B cell (primary cell): Measurements from ENCODE around the gene NDRG3. TPM values are rescaled to one million over a fixed set of nuclear protein-coding genes. Genes with fewer than 3 reads are reported as not detected.

Experiments used
- ATAC-seq: fragments of 200-7000 bp; cut with Tn5 transposase; one replicate; pipeline ENCODE4 v1.10.0; 2021; ENCODE audit warnings: low read depth, mild to moderate bottlenecking, moderate number of reproducible peaks, moderate library complexity
- CTCF ChIA-PET: fragments of 350-600 bp; sonication (Branson Sonifier 250); formaldehyde crosslinking; loops from one replicate; lab custom pipeline; 2021; ENCODE audit warnings: antibody characterized with exemption, inconsistent platforms; lab: Charles Lee
- POLR2A ChIA-PET: fragments of 350-600 bp; sonication (Branson Sonifier 250); formaldehyde crosslinking; loops from one replicate; lab custom pipeline; 2021; ENCODE audit warnings: antibody characterized with exemption; lab: Charles Lee
- DNase-seq: peaks from one replicate; pipeline ENCODE4 v3.0.0; 2013
- H2AFZ ChIP-seq: 2 replicates; pipeline ENCODE4 v1.6.1; 2012; ENCODE audit warnings: mild to moderate bottlenecking, low read depth, low read length; ENCODE audit not compliant: insufficient read depth, poor library complexity, severe bottlenecking
- H3K27ac ChIP-seq, 2 donors: 1 replicate in 1 of 2; 2 replicates in 1 of 2; pipeline ENCODE4 v1.5.1; 2012 to 2013; ENCODE audit warnings: low read length in 2 of 2, mild to moderate bottlenecking in 2 of 2, moderate library complexity in 1 of 2
- H3K27me3 ChIP-seq, 4 experiments: fragments of 200-600 bp in 1 of 4; sonication (generic) in 1 of 4; replicated peaks in 1 of 4; 1 replicate in 2 of 4; 2 replicates in 2 of 4; pipeline versions ENCODE4 v1.6.1 to v1.7.0; 2013 to 2016; ENCODE audit warnings: low read length in 3 of 4, mild to moderate bottlenecking in 2 of 4, mixed read lengths in 1 of 4, moderate library complexity in 1 of 4; ENCODE audit not compliant: insufficient read depth in 4 of 4, control insufficient read depth in 3 of 4; ENCODE audit errors: control extremely low read depth in 1 of 4
- H3K36me3 ChIP-seq, 2 experiments: replicated peaks in 1 of 2; 1 replicate in 1 of 2; 2 replicates in 1 of 2; pipeline versions ENCODE4 v1.6.1 to v1.7.1; 2013; ENCODE audit warnings: low read length in 1 of 2; ENCODE audit not compliant: insufficient read depth in 2 of 2, control insufficient read depth in 1 of 2; ENCODE audit errors: control extremely low read depth in 1 of 2, extremely low read depth in 1 of 2
- H3K4me1 ChIP-seq, 2 donors: fragments of 200-600 bp in 1 of 2; sonication (generic) in 1 of 2; 1 replicate in 1 of 2; 2 replicates in 1 of 2; pipeline versions ENCODE4 v1.5.1 to v1.6.1; 2013 to 2017; ENCODE audit warnings: low read length in 2 of 2; ENCODE audit not compliant: control insufficient read depth in 2 of 2, insufficient read depth in 2 of 2
- H3K4me2 ChIP-seq: replicated peaks from 2 replicates; pipeline ENCODE3; 2012; ENCODE audit warnings: mild to moderate bottlenecking, low read depth, low read length; ENCODE audit not compliant: poor library complexity, severe bottlenecking
- H3K4me3 ChIP-seq, 5 experiments: fragments of 200-600 bp in 1 of 5; sonication (generic) in 1 of 5; 1 replicate in 3 of 5; 2 replicates in 2 of 5; pipeline versions ENCODE4 v1.5.1 to v1.7.0; 2011 to 2016; ENCODE audit warnings: low read length in 4 of 5, mild to moderate bottlenecking in 4 of 5, low read depth in 2 of 5, control low read depth in 1 of 5, moderate library complexity in 1 of 5; ENCODE audit not compliant: insufficient read depth in 1 of 5; ENCODE audit errors: control extremely low read depth in 1 of 5, extremely low read depth in 1 of 5
- H3K79me2 ChIP-seq: fragments of 200-600 bp; sonication (generic); one replicate; pipeline ENCODE4 v1.6.0; 2016; ENCODE audit warnings: low read length; ENCODE audit not compliant: control insufficient read depth, insufficient read depth
- H3K9ac ChIP-seq: fragments of 200-600 bp; sonication (generic); 2 replicates; pipeline ENCODE4 v1.6.1; 2017; ENCODE audit warnings: mild to moderate bottlenecking, low read length, moderate library complexity
- H3K9me3 ChIP-seq, 3 donors: one replicate each; pipeline versions ENCODE4 v1.6.1 to v1.7.1; 2013; ENCODE audit warnings: low read length in 2 of 3; ENCODE audit not compliant: control insufficient read depth in 2 of 3, insufficient read depth in 1 of 3; ENCODE audit errors: control extremely low read depth in 1 of 3
- H4K20me1 ChIP-seq: 2 replicates; pipeline ENCODE4 v1.6.0; 2012; ENCODE audit warnings: mild to moderate bottlenecking, low read length; ENCODE audit not compliant: insufficient read depth, control insufficient read depth, poor library complexity, severe bottlenecking
- H3K27ac Mint-ChIP-seq: one replicate; pipeline ENCODE4 v1.8.0; 2021; ENCODE audit warnings: mixed read lengths
- H3K27me3 Mint-ChIP-seq: one replicate; pipeline ENCODE4 v1.8.0; 2021; ENCODE audit warnings: mixed read lengths
- H3K4me1 Mint-ChIP-seq: one replicate; pipeline ENCODE4 v1.8.0; 2021; ENCODE audit warnings: mixed read lengths
- H3K4me3 Mint-ChIP-seq: one replicate; pipeline ENCODE4 v1.8.0; 2021; ENCODE audit warnings: mixed read lengths
- H3K9me3 Mint-ChIP-seq: one replicate; pipeline ENCODE4 v1.8.0; 2022; ENCODE audit warnings: mixed read lengths; ENCODE audit not compliant: insufficient read depth
- CTCF ChIP-seq: fragments of 200-600 bp; IDR thresholded peaks from one replicate; pipeline ENCODE4 v1.8.0; 2022; ENCODE audit warnings: antibody characterized with exemption, mild to moderate bottlenecking
- EZH2 ChIP-seq: IDR thresholded peaks from 2 replicates; pipeline ENCODE4 v1.6.1; 2012; ENCODE audit warnings: borderline replicate concordance, low read depth, mild to moderate bottlenecking, moderate library complexity, low read length; ENCODE audit not compliant: insufficient read depth, poor library complexity, severe bottlenecking
- WGBS: methylation state at CpG from one replicate; pipeline ENCODE4 v1.1.5; 2013; ENCODE audit warnings: missing lambda C conversion rate; ENCODE audit not compliant: insufficient coverage; 5-methylcytosine and 5-hydroxymethylcytosine counted together
- intact Hi-C: fragments of 100-400 bp; cut with micrococcal nuclease; formaldehyde crosslinking; loops from one replicate; pipeline ENCODE4 v1.10.0; 2022
- polyA plus RNA-seq: library from polyadenylated mRNA; depleted of rRNA; stranded (reverse); fragments of >200 nt; gene quantifications from 2 replicates; pipeline ENCODE4 v1.2.3, GENCODE V29; 2012
- total RNA-seq, 2 donors: library from RNA; stranded (reverse); fragments of 120-200 nt in 1 of 2; gene quantifications; 1 replicate in 1 of 2; 2 replicates in 1 of 2; pipeline versions ENCODE4 v1.2.3 to v1.2.4, GENCODE V29; 2013 to 2022

Gene NDRG3
- total and polyA plus RNA-seq, 2 donors (not counting 1 experiment from before 2014, with no cell fraction given), result 15.7 to 26.1 TPM

GRCh38 chr20:36773107-36773596 is 27.3 kb upstream of the NDRG3 start:
- Histone ChIP-seq H3K4me2 (peak overlapping the region; percentile 87), H3K4me3 (peak overlapping the region; percentile 84 to 96 (median 92)), H3K9me3 (no peaks in the 10 kb centered on the region), H3K36me3 (peaks cover 0 to 8% of the 10 kb centered on the region in 2 experiments), H3K79me2 (peaks cover 24% of the 10 kb centered on the region), H2AFZ (peak overlapping the region; percentile 99), H3K9ac (peak overlapping the region; percentile 76), H3K4me1 (peaks cover 8 to 16% of the 10 kb centered on the region in 2 donors), H4K20me1 (no peaks in the 10 kb centered on the region), H3K27me3 (no peaks in the 10 kb centered on the region), H3K27ac (peak overlapping the region; percentile 77 to 92)
- ChIA-PET CTCF (interaction anchor here (0.6 to 2.9 kb wide), 17 partner anchors 16 to 167 kb away, joined by 3 to 13 read pairs (median 4); partner anchors contain the start of genes NDRG3 and RAB5IF), POLR2A (interaction anchor here (0.9 to 1.5 kb wide), 4 partner anchors 16 to 167 kb away, joined by 3 to 6 read pairs (median 5); partner anchors contain the start of genes NDRG3 and RAB5IF)
- ATAC-seq (no peak), DNase-seq (no peak)
- TF ChIP-seq CTCF (no peak), EZH2 (no peak)
- 3% methylated on average over 28 of the region's 28 CpGs for WGBS
- H3K4me1 Mint-ChIP-seq, result peaks cover 33% of the 10 kb centered on the region
- no peaks in the 10 kb centered on the region for H3K27me3 Mint-ChIP-seq
- no peaks in the 10 kb centered on the region for H3K9me3 Mint-ChIP-seq
- H3K4me3 Mint-ChIP-seq, result peak overlapping the region; percentile 89
- intact Hi-C loops, result loop anchor here (1.0 to 5.0 kb wide), 8 partner anchors 16 to 821 kb away; partner anchors contain the start of genes NDRG3, RAB5IF, SAMHD1 and SCAND1
- H3K27ac Mint-ChIP-seq, result peak overlapping the region; percentile 99

- H3K9me3 Mint-ChIP-seq, result no peaks in the 10 kb centered on the region
- ATAC-seq (no peak), DNase-seq (no peak)
- no peak for TF ChIP-seq EZH2
- TF ChIP-seq CTCF, result no peak
- Histone ChIP-seq H3K27me3 (no peaks in the 10 kb centered on the region), H3K4me1 (peaks cover 8 to 16% of the 10 kb centered on the region in 2 donors), H3K27ac (no peak overlapping the region), H3K9ac (no peak overlapping the region), H4K20me1 (no peaks in the 10 kb centered on the region), H3K79me2 (peaks cover 24% of the 10 kb centered on the region), H3K4me3 (no peak overlapping the region), H3K4me2 (no peak overlapping the region), H3K9me3 (no peaks in the 10 kb centered on the region), H3K36me3 (peaks cover 0 to 9% of the 10 kb centered on the region in 2 experiments), H2AFZ (no peak overlapping the region)
- H3K27me3 Mint-ChIP-seq, result no peaks in the 10 kb centered on the region
- CTCF ChIA-PET, result interaction anchor here (1.9 kb wide), 1 partner anchor 38 kb away, joined by 5 read pairs; no protein-coding TSS in a partner anchor
- intact Hi-C loops, result loop anchor here (5.0 kb wide), 2 partner anchors 77 to 818 kb away; partner anchors contain the start of gene SCAND1
- H3K4me1 Mint-ChIP-seq, result peaks cover 30% of the 10 kb centered on the region
- 98% methylated on average over 7 of the region's 7 CpGs for WGBS
- peak overlapping the region; percentile 23 for H3K27ac Mint-ChIP-seq
- no peak overlapping the region for H3K4me3 Mint-ChIP-seq
- POLR2A ChIA-PET, result no interaction called here
Observed at GRCh38 chr20:36770680-36771079, 24.8 kb upstream of the NDRG3 start.
